Heart left ventricle (tissue), 13 donors: Measurements from ENCODE around the gene ACSM5.

Experiments used
- POLR2A ChIP-seq, 2 donors: fragments of 450-650 bp; IDR thresholded peaks; one replicate each; pipeline ENCODE4 v1.6.1; 2017; ENCODE audit warnings: antibody characterized with exemption in 2 of 2, mild to moderate bottlenecking in 2 of 2, moderate library complexity in 2 of 2
- TF ChIP-seq, protein P1 (sequence below), 12 donors: fragments of 200-600 bp; sonication (generic) in 4 of 12; IDR thresholded peaks; one replicate each; pipeline versions ENCODE4 v1.5.0 to v1.8.0; 2018 to 2022; ENCODE audit warnings: antibody characterized with exemption in 12 of 12, mild to moderate bottlenecking in 5 of 12
- donor health status: ischemic (EF 13 %, LVEDD 7.1; RV severe dilation, severe dysfunction).
- donor health status: DM: no; HTN: yes; CAD: no.
- donor health status: DM: no; HTN: no; CAD: no.
- donor health status: ischemic (EF 25% LVEDD 6.9; RV normal size, moderate dysfunction).
- donor health status: ischemic (EF 25% LVEDD 5.7; RV mildly dilated, moderate dysfunction).
- donor health status: ischemic (EF 35%, LVEDD 5.7; RV mildly dilated, moderate dysfunction).
- donor health status: nonischemic (EF 11% LVEDD 7.7; RV severe dilation, severe dysfunction).
- donor health status: DM: yes; HTN: yes; CAD: no.
- donor health status: PGD.
- donor health status: ischemic (EF 29% LVEDD 5.4; RV normal size, mild dysfunction).
- donor health status: nonischemic (EF 23%, LVEDD 6.1; RV moderate dilation, normal function).

GRCh38 chr16:20396846-20397467, 12.4 kb upstream of the ACSM5 start:
- TF ChIP-seq, protein P1, sequence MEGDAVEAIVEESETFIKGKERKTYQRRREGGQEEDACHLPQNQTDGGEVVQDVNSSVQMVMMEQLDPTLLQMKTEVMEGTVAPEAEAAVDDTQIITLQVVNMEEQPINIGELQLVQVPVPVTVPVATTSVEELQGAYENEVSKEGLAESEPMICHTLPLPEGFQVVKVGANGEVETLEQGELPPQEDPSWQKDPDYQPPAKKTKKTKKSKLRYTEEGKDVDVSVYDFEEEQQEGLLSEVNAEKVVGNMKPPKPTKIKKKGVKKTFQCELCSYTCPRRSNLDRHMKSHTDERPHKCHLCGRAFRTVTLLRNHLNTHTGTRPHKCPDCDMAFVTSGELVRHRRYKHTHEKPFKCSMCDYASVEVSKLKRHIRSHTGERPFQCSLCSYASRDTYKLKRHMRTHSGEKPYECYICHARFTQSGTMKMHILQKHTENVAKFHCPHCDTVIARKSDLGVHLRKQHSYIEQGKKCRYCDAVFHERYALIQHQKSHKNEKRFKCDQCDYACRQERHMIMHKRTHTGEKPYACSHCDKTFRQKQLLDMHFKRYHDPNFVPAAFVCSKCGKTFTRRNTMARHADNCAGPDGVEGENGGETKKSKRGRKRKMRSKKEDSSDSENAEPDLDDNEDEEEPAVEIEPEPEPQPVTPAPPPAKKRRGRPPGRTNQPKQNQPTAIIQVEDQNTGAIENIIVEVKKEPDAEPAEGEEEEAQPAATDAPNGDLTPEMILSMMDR (IDR thresholded peaks at IDR 0.05): no peak
- TF ChIP-seq POLR2A (IDR thresholded peaks at IDR 0.05): no peak
